ENCODE measurements around the gene SH3GL2. TPM values are rescaled to one million over a fixed set of nuclear protein-coding genes. Genes with fewer than 3 reads are reported as not detected.

Gene SH3GL2
- polyA plus RNA-seq, 3 donors: not detected

DNA sequence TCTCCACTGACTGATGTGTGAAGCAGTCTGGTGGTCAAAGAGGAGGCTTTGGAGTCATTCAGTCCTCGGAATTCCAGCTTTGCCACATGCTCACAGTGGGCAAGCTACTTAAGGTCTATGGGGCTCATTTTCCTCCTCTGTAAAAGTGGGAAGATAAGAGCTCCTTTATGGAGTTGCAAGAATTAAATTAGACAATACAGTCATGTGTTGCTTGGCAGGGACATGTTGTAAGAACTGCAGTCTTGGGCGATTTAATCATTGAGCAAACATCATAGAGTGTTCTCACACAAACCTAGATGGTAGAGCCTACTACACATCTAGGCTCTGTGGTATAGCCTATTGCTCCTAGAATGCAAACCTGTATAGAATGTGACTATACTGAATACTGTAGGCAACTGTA, 253.9 kb downstream of the SH3GL2 start:
- H3K79me2 ChIP-seq (ENCODE audit: insufficient read depth, low read length): no peaks in the 10 kb centered on the region
- TF ChIP-seq, protein P1, sequence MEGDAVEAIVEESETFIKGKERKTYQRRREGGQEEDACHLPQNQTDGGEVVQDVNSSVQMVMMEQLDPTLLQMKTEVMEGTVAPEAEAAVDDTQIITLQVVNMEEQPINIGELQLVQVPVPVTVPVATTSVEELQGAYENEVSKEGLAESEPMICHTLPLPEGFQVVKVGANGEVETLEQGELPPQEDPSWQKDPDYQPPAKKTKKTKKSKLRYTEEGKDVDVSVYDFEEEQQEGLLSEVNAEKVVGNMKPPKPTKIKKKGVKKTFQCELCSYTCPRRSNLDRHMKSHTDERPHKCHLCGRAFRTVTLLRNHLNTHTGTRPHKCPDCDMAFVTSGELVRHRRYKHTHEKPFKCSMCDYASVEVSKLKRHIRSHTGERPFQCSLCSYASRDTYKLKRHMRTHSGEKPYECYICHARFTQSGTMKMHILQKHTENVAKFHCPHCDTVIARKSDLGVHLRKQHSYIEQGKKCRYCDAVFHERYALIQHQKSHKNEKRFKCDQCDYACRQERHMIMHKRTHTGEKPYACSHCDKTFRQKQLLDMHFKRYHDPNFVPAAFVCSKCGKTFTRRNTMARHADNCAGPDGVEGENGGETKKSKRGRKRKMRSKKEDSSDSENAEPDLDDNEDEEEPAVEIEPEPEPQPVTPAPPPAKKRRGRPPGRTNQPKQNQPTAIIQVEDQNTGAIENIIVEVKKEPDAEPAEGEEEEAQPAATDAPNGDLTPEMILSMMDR (IDR thresholded peaks at IDR 0.05): no peak
- H4K20me1 ChIP-seq (ENCODE audit: insufficient read depth, low read length): no peaks in the 10 kb centered on the region
- no peak overlapping the region for H3K4me2 ChIP-seq (replicated peaks; ENCODE audit: extremely low read depth, low read length, poor library complexity, severe bottlenecking)
- no peaks in the 10 kb centered on the region for H3K36me3 ChIP-seq (replicated peaks in 1 of 2; ENCODE audit: control insufficient read depth in 1 of 2, insufficient read depth in 2 of 2, low read length in 2 of 2)
- Mint-ChIP-seq H3K9me3 (peaks cover 0 to 3% (median 0%) of the 10 kb centered on the region in 7 donors), H3K27me3 (ENCODE audit: low read depth in 3 of 3) (peaks cover 0 to 2% (median 0%) of the 10 kb centered on the region in 3 donors), H3K4me3 (no peak overlapping the region), H3K27ac (no peak overlapping the region), H3K36me3 (no peaks in the 10 kb centered on the region), H3K4me1 (no peaks in the 10 kb centered on the region)
- no peaks in the 10 kb centered on the region for H3K27me3 ChIP-seq (ENCODE audit: control insufficient read depth in 2 of 2, insufficient read depth in 2 of 2, low read length in 2 of 2)
- no peak overlapping the region for H3K9ac ChIP-seq (ENCODE audit: insufficient read depth, low read length, poor library complexity, severe bottlenecking)
- H3K27ac ChIP-seq (ENCODE audit: low read depth in 1 of 2, low read length in 2 of 2): no peak overlapping the region
- WGBS (ENCODE audit: insufficient coverage): 80% methylated on average over 1 of the region's 2 CpGs
- no peak overlapping the region for H2AFZ ChIP-seq (ENCODE audit: insufficient read depth, low read depth, low read length, poor library complexity, severe bottlenecking)
- H3K4me1 ChIP-seq (ENCODE audit: control insufficient read depth in 1 of 2, insufficient read depth in 2 of 2, low read length in 2 of 2): no peaks in the 10 kb centered on the region
- intact Hi-C loops (cut with micrococcal nuclease): no loop called here
- no peak overlapping the region for H3K4me3 ChIP-seq (replicated peaks in 1 of 3; ENCODE audit: low read depth in 2 of 3, low read length in 3 of 3)
- no peak for DNase-seq
- no peaks in the 10 kb centered on the region for H3K9me3 ChIP-seq (replicated peaks in 1 of 2; ENCODE audit: control insufficient read depth in 1 of 2, insufficient read depth in 1 of 2, low read length in 2 of 2)

DNA sequence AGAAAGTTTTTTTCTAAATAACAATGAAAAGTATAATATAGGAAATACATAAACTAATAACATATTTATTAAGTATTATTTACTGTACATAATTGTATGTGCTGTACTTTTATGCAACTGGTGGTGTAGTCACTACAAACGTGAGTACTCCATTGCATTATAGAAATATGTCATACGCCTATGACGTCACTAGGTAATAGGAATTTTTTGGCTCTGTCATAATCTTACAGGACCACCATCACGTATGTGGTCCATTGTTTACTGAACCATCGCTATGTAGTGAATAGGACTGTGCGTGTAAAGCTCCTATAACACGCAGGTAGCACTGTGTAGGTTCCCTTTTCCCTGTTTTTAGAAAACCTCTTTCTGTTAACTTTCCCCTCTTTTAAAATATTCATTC, 255.0 kb downstream of the SH3GL2 start:
- Histone ChIP-seq H3K9me3 (replicated peaks in 1 of 2; ENCODE audit: control insufficient read depth in 1 of 2, insufficient read depth in 1 of 2, low read length in 2 of 2) (no peaks in the 10 kb centered on the region), H3K9ac (ENCODE audit: insufficient read depth, low read length, poor library complexity, severe bottlenecking) (no peak overlapping the region), H3K79me2 (ENCODE audit: insufficient read depth, low read length) (no peaks in the 10 kb centered on the region), H3K4me3 (replicated peaks in 1 of 3; ENCODE audit: low read depth in 2 of 3, low read length in 3 of 3) (no peak overlapping the region), H3K4me2 (replicated peaks; ENCODE audit: extremely low read depth, low read length, poor library complexity, severe bottlenecking) (no peak overlapping the region), H4K20me1 (ENCODE audit: insufficient read depth, low read length) (no peaks in the 10 kb centered on the region), H3K4me1 (ENCODE audit: control insufficient read depth in 1 of 2, insufficient read depth in 2 of 2, low read length in 2 of 2) (no peaks in the 10 kb centered on the region), H3K27ac (ENCODE audit: low read depth in 1 of 2, low read length in 2 of 2) (no peak overlapping the region), H3K36me3 (replicated peaks in 1 of 2; ENCODE audit: control insufficient read depth in 1 of 2, insufficient read depth in 2 of 2, low read length in 2 of 2) (no peaks in the 10 kb centered on the region), H2AFZ (ENCODE audit: insufficient read depth, low read depth, low read length, poor library complexity, severe bottlenecking) (no peak overlapping the region), H3K27me3 (ENCODE audit: control insufficient read depth in 2 of 2, insufficient read depth in 2 of 2, low read length in 2 of 2) (no peaks in the 10 kb centered on the region)
- Mint-ChIP-seq H3K4me1 (no peaks in the 10 kb centered on the region), H3K36me3 (no peaks in the 10 kb centered on the region), H3K4me3 (no peak overlapping the region), H3K27me3 (ENCODE audit: low read depth in 3 of 3) (peaks cover 0 to 2% (median 0%) of the 10 kb centered on the region in 3 donors), H3K27ac (no peak overlapping the region), H3K9me3 (peaks cover 0 to 3% (median 0%) of the 10 kb centered on the region in 7 donors)
- no peak for DNase-seq
- TF ChIP-seq, protein P1 (IDR thresholded peaks at IDR 0.05): no peak
- intact Hi-C loops (cut with micrococcal nuclease): no loop called here
- 100% methylated on average over 1 of the region's 7 CpGs for WGBS (ENCODE audit: insufficient coverage)
